Small intestine (tissue), 16 donors: ENCODE results near the gene ANKRD20A1. TPM values are rescaled to one million over a fixed set of nuclear protein-coding genes. Genes with fewer than 3 reads are reported as not detected.
"Not testable (repeated sequence)": the region's sequence is repeated elsewhere in the genome, so short reads cannot be mapped to it uniquely, and the experiment has no call there.

Experiments used
- DNase-seq, 2 donors: peaks; one replicate each; pipeline versions ENCODE4 v3.0.0 to v3.0.0-alpha.2; 2013
- FAIRE-seq: peaks from 2 replicates; lab custom pipeline; 2012; peaks lifted over from hg19 to GRCh38; lab: Jason Lieb, UNC
- H3K27ac ChIP-seq, 3 donors: one replicate each; pipeline ENCODE4 v1.5.1; 2013; ENCODE audit warnings: low read length in 2 of 3, mild to moderate bottlenecking in 2 of 3, control low read depth in 1 of 3, inconsistent platforms in 1 of 3, low read depth in 1 of 3, moderate library complexity in 1 of 3
- H3K27me3 ChIP-seq, 3 donors: one replicate each; pipeline ENCODE4 v1.6.1; 2013; ENCODE audit warnings: low read length in 3 of 3, inconsistent platforms in 1 of 3; ENCODE audit not compliant: control insufficient read depth in 3 of 3, insufficient read depth in 3 of 3
- H3K36me3 ChIP-seq, 3 donors: one replicate each; pipeline ENCODE4 v1.6.1; 2013; ENCODE audit warnings: low read length in 3 of 3, inconsistent platforms in 1 of 3, low read depth in 1 of 3, mild to moderate bottlenecking in 1 of 3, moderate library complexity in 1 of 3; ENCODE audit not compliant: control insufficient read depth in 3 of 3, insufficient read depth in 2 of 3
- H3K4me1 ChIP-seq, 3 donors: one replicate each; pipeline ENCODE4 v1.6.1; 2013; ENCODE audit warnings: low read length in 2 of 3, inconsistent platforms in 1 of 3, low read depth in 1 of 3, mild to moderate bottlenecking in 1 of 3, moderate library complexity in 1 of 3; ENCODE audit not compliant: control insufficient read depth in 3 of 3, insufficient read depth in 2 of 3
- H3K4me3 ChIP-seq, 3 donors: one replicate each; pipeline ENCODE4 v1.5.1; 2013; ENCODE audit warnings: low read length in 3 of 3, control low read depth in 1 of 3, inconsistent platforms in 1 of 3, low read depth in 1 of 3, mild to moderate bottlenecking in 1 of 3, moderate library complexity in 1 of 3
- H3K9me3 ChIP-seq, 2 donors: one replicate each; pipeline ENCODE4 v1.6.1; 2013; ENCODE audit warnings: low read depth in 1 of 2, low read length in 1 of 2; ENCODE audit not compliant: control insufficient read depth in 2 of 2, insufficient read depth in 1 of 2
- WGBS, 3 donors: extraction: QIAGEN DNeasy Blood & Tissue Kit; methylation state at CpG; one replicate each; pipeline ENCODE4 v1.1.7; 2013; 5-methylcytosine and 5-hydroxymethylcytosine counted together
- long read RNA-seq, 10 donors: transcript quantifications; one replicate each; lab custom pipeline, GENCODE V29; 2026
- polyA plus RNA-seq, 4 donors: library from polyadenylated mRNA; stranded (reverse) in 3 of 4; unstranded in 1 of 4; fragments of 200-250 nt in 3 of 4; fragments of 120-200 nt in 1 of 4; gene quantifications; one replicate each; pipeline versions ENCODE4 v1.2.1 to v1.2.3, GENCODE V29; 2013
- donor health status: healthy with polysubstance abuse.
- donor health status: control.
- donor health status: control.
- donor health status: Bipolar disorder and iron deficiency.
- donor health status: healthy.

The ANKRD20A1 gene
- polyA plus RNA-seq = 1 to 10 TPM in 1 of 4 donors, under 1 TPM in 2, not detected in 1; 0.40 to 1.3 (median 0.44) TPM
- long read RNA-seq, donor 1 = 0 reads
- long read RNA-seq, donor 2 = 0 reads
- long read RNA-seq, donor 3 = 0 reads
- long read RNA-seq, donor 4 = 0 reads
- long read RNA-seq, donor 5 = 0 reads
- long read RNA-seq, donor 6 = 0 reads
- long read RNA-seq, donor 7 = 0 reads
- long read RNA-seq, donor 8 = 0 reads
- long read RNA-seq, donor 9 = 0 reads
- long read RNA-seq, donor 10 = 0 reads

GRCh38 chr9:67858871-67859270, at the start of gene ANKRD20A1:
Gene ANKRD20A1 (plus strand): TSS chr9:67858931. CDS start chr9:67859427, 496 bp downstream.
- H3K36me3 ChIP-seq, H3K27ac ChIP-seq, H3K4me3 ChIP-seq, H3K27me3 ChIP-seq, H3K9me3 ChIP-seq, FAIRE-seq, H3K4me1 ChIP-seq: not testable (repeated sequence)
- no CpG with 5 or more reads among the region's 41 CpGs for WGBS, 3 donors
- peak in 1 of 2 donors; percentile 48 for DNase-seq

GRCh38 chr9:67832088-67832487, 26.6 kb upstream of the ANKRD20A1 start:
- H3K4me3 ChIP-seq, FAIRE-seq, H3K27ac ChIP-seq, DNase-seq, H3K27me3 ChIP-seq, H3K36me3 ChIP-seq, H3K9me3 ChIP-seq, H3K4me1 ChIP-seq: not testable (repeated sequence)
- WGBS, 3 donors = 66 to 68% (median 68%) methylated on average over 3 to 7 of the region's 11 CpGs
